Measurements from ENCODE around the gene MAST4. TPM values are rescaled to one million over a fixed set of nuclear protein-coding genes. Genes with fewer than 3 reads are reported as not detected.

The MAST4 gene
- total RNA-seq, 1 experiment from 2014 or later, result 26.5 TPM

DNA sequence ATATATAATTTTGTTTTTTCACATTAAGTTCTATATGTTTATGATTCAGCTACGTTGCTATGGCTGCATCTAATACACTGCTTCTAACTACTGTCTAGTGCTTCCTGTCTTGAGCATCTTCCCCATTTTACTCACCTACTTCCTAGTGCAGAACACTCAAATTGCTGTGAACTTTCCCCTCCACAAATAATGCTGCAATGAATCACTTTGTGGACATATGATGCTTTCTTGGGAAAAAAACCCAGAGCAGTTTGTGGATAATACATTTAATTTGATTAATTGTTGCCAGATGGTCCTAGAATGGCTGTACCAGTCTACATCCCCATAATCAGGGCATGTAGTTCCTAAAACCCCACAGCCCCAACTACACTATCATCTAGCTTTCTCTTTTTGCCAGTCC, 581.9 kb downstream of the MAST4 start:
- CTCF ChIA-PET, result interaction anchor here (0.5 to 1.5 kb wide), 3 partner anchors 11 to 371 kb away, joined by 3 to 6 read pairs (median 3); no protein-coding TSS in a partner anchor
- Mint-ChIP-seq H3K27ac (ENCODE audit: low read depth, unreplicated experiment) (no peak overlapping the region), H3K27me3 (ENCODE audit: insufficient read depth, unreplicated experiment) (no peaks in the 10 kb centered on the region), H3K4me1 (ENCODE audit: insufficient read depth, unreplicated experiment) (peaks cover 14% of the 10 kb centered on the region), H3K36me3 (ENCODE audit: insufficient read depth, unreplicated experiment) (no peaks in the 10 kb centered on the region), H3K4me3 (ENCODE audit: unreplicated experiment) (no peak overlapping the region), H3K9me3 (ENCODE audit: unreplicated experiment) (peaks cover 20% of the 10 kb centered on the region)
- DNase-seq (ENCODE audit: unreplicated experiment), result no peak
- BruUV-seq (replicated peaks), result no TSS peak
- TF ChIP-seq, protein P1, sequence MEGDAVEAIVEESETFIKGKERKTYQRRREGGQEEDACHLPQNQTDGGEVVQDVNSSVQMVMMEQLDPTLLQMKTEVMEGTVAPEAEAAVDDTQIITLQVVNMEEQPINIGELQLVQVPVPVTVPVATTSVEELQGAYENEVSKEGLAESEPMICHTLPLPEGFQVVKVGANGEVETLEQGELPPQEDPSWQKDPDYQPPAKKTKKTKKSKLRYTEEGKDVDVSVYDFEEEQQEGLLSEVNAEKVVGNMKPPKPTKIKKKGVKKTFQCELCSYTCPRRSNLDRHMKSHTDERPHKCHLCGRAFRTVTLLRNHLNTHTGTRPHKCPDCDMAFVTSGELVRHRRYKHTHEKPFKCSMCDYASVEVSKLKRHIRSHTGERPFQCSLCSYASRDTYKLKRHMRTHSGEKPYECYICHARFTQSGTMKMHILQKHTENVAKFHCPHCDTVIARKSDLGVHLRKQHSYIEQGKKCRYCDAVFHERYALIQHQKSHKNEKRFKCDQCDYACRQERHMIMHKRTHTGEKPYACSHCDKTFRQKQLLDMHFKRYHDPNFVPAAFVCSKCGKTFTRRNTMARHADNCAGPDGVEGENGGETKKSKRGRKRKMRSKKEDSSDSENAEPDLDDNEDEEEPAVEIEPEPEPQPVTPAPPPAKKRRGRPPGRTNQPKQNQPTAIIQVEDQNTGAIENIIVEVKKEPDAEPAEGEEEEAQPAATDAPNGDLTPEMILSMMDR (IDR thresholded peaks at IDR 0.05; ENCODE audit: unreplicated experiment), result no peak
- POLR2A ChIA-PET, result no interaction called here
- intact Hi-C loops (cut with micrococcal nuclease), result no loop called here

DNA sequence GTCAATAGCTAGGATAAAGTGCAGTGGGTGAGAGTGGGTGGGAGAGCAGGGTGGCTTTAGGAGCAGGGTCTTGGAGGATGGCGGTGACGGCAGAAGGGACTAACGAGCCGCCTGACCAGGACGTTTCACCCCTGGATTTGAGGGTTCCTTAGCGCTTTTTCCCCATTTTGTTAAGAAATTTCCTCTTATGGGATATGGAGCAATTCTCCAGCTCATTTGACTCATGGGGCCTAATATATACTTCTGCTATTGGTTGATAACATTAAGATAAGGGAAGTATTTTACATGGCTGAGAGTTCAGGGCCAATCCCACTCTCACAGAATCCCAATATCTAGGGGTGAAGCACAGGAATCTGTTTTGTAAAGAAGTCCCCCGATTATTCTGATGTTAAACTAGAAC, 582.8 kb downstream of the MAST4 start:
- CTCF ChIA-PET, result interaction anchor here (0.5 to 0.8 kb wide), 4 partner anchors 29 to 1485 kb away, joined by 3 to 6 read pairs (median 4); no protein-coding TSS in a partner anchor
- BruUV-seq (replicated peaks), result no TSS peak
- no peaks in the 10 kb centered on the region for H3K36me3 Mint-ChIP-seq (ENCODE audit: insufficient read depth, unreplicated experiment)
- POLR2A ChIA-PET, result no interaction called here
- no peaks in the 10 kb centered on the region for H3K27me3 Mint-ChIP-seq (ENCODE audit: insufficient read depth, unreplicated experiment)
- H3K4me3 Mint-ChIP-seq (ENCODE audit: unreplicated experiment), result no peak overlapping the region
- no peak overlapping the region for H3K27ac Mint-ChIP-seq (ENCODE audit: low read depth, unreplicated experiment)
- H3K4me1 Mint-ChIP-seq (ENCODE audit: insufficient read depth, unreplicated experiment), result peaks cover 16% of the 10 kb centered on the region
- TF ChIP-seq, protein P1 (IDR thresholded peaks at IDR 0.05; ENCODE audit: unreplicated experiment), result no peak
- peaks cover 20% of the 10 kb centered on the region for H3K9me3 Mint-ChIP-seq (ENCODE audit: unreplicated experiment)
- intact Hi-C loops (cut with micrococcal nuclease), result no loop called here
- DNase-seq (ENCODE audit: unreplicated experiment), result no peak

DNA sequence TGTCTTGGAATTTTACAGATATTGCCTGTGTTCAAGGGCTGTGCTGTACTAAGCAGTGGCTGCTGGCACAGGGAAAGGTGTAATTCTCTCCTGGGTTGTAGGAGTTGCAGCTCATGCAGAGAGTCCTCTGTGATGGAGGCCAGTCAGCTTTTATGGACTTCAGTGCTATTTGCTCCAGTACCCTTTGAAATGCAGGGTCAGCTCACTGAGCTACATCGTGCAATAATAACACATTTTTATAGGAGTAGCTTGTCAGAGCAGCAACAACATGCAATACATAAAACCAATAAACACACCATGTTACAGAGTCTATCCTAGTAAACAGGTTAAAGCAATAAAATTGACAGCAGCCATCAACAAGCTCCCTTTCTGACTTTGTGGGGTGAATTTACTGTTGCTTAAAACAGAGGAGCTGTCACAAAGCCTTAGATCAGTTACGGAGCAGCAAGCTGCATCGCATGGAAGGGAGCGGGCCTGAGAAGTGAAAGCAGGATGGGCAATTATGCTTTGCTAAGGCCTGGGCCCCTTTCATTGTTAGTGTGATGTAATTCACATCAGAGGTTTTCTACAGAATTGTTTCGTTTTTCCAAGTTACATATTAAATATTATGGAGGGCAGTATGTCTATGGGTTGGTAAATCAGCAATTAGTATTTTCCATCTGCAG, 583.6 kb downstream of the MAST4 start:
- H3K9me3 Mint-ChIP-seq (ENCODE audit: unreplicated experiment), result peaks cover 20% of the 10 kb centered on the region
- DNase-seq (ENCODE audit: unreplicated experiment), result no peak
- POLR2A ChIA-PET, result interaction anchor here (0.6 to 1.3 kb wide), 3 partner anchors 27 to 1017 kb away, joined by 3 to 4 read pairs (median 3); no protein-coding TSS in a partner anchor
- TF ChIP-seq, protein P1 (IDR thresholded peaks at IDR 0.05; ENCODE audit: unreplicated experiment), result no peak
- H3K36me3 Mint-ChIP-seq (ENCODE audit: insufficient read depth, unreplicated experiment), result no peaks in the 10 kb centered on the region
- H3K27me3 Mint-ChIP-seq (ENCODE audit: insufficient read depth, unreplicated experiment), result no peaks in the 10 kb centered on the region
- no peak overlapping the region for H3K27ac Mint-ChIP-seq (ENCODE audit: low read depth, unreplicated experiment)
- peaks cover 16% of the 10 kb centered on the region for H3K4me1 Mint-ChIP-seq (ENCODE audit: insufficient read depth, unreplicated experiment)
- intact Hi-C loops (cut with micrococcal nuclease), result no loop called here
- no TSS peak for BruUV-seq (replicated peaks)
- no peak overlapping the region for H3K4me3 Mint-ChIP-seq (ENCODE audit: unreplicated experiment)
- CTCF ChIA-PET, result interaction anchor here (0.6 to 1.8 kb wide), 6 partner anchors 11 to 317 kb away, joined by 3 to 5 read pairs (median 3); no protein-coding TSS in a partner anchor

DNA sequence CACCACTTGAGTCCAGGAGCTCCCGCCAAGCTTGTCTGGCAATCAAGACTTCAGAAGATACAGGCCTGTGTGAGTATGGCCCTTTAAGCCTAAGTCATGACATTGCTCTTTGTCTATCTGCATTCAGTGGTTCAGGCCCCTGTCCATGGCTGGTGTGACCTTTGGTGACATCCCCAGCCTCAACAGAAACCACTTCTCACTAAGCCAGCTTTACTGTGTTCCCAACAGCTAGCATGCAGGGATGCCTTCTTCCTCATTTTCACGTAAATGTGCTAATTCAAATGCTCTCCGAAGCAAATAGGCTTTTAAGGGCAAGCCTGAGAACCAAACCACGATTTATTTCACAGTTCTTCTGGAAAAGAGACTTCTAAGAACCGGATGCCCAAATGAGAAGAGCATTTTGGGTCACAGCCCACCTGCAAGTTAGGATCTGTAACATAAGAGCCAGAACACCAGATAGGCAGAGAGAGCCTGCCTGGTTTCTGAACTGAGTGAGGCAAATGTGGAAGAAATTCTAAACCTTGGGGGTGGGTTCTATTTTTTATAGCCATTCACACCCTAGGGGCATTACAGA, 585.5 kb downstream of the MAST4 start:
- Mint-ChIP-seq H3K4me1 (ENCODE audit: insufficient read depth, unreplicated experiment) (peaks cover 16% of the 10 kb centered on the region), H3K4me3 (ENCODE audit: unreplicated experiment) (no peak overlapping the region), H3K9me3 (ENCODE audit: unreplicated experiment) (peaks cover 10% of the 10 kb centered on the region), H3K36me3 (ENCODE audit: insufficient read depth, unreplicated experiment) (no peaks in the 10 kb centered on the region), H3K27ac (ENCODE audit: low read depth, unreplicated experiment) (no peak overlapping the region), H3K27me3 (ENCODE audit: insufficient read depth, unreplicated experiment) (no peaks in the 10 kb centered on the region)
- BruUV-seq (replicated peaks), result no TSS peak
- no peak for DNase-seq (ENCODE audit: unreplicated experiment)
- POLR2A ChIA-PET, result no interaction called here
- intact Hi-C loops (cut with micrococcal nuclease), result no loop called here
- CTCF ChIA-PET, result interaction anchor here (0.9 to 1.8 kb wide), 5 partner anchors 12 to 64 kb away, joined by 3 to 5 read pairs (median 3); no protein-coding TSS in a partner anchor
- TF ChIP-seq, protein P1 (IDR thresholded peaks at IDR 0.05; ENCODE audit: unreplicated experiment), result no peak
